ENCODE measurements around the gene SLC7A5.
"Not testable (repeated sequence)": the region's sequence is repeated elsewhere in the genome, so short reads cannot be mapped to it uniquely, and the experiment has no call there.

The SLC7A5 gene

DNA sequence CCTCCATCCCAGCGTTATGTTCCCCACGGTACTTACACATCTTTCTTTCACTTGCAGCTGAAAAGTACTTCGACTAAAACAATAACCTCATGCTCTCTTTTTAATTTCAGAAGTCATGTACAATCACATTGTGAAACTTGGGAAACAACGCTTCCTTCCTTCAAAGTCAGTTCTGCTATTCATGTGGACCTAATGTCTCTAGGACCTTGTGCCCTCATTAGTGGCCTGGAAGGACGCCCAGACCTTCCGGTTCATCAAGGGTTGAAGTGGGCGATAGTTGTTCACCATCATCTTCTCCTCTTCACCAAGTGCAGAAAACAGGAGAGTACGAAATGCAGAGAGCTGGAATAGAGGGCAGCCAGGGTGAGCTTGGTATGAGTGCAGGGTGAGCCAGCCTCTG is 18.6 kb upstream of the SLC7A5 start:
- not testable (repeated sequence) for DNase-seq

DNA sequence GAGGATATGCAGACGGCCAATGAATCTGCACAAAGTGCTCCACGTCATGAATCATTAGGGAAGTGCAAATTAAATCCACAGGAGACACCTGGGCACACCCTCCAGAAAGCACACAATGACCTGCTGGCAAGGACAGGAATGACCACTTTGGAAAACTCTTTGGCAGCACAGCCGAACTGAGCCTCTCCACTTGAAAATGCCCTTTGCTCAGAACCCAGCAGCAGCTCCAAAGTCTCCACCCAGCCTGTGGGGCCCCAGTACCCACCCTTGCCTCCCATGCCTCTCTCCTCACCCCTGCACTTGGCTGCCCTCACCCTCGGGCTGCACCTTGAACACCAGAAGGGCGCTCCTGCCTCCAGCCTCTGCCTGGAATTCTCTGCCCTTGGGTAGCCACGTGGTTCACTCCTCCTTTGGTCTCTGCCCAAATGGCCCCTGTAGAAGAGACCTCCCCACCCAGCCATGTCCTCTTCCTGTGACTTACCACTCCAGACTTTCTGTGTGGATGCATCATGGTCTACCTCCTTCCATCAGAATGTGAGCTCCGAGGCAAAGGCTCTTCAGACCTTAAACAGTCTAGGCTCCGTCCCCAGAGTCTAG is 16.2 kb upstream of the SLC7A5 start:
- not testable (repeated sequence) for DNase-seq

GRCh38 chr16:87882436-87883019 is 13.2 kb upstream of the SLC7A5 start:
- DNase-seq = no peak

DNA sequence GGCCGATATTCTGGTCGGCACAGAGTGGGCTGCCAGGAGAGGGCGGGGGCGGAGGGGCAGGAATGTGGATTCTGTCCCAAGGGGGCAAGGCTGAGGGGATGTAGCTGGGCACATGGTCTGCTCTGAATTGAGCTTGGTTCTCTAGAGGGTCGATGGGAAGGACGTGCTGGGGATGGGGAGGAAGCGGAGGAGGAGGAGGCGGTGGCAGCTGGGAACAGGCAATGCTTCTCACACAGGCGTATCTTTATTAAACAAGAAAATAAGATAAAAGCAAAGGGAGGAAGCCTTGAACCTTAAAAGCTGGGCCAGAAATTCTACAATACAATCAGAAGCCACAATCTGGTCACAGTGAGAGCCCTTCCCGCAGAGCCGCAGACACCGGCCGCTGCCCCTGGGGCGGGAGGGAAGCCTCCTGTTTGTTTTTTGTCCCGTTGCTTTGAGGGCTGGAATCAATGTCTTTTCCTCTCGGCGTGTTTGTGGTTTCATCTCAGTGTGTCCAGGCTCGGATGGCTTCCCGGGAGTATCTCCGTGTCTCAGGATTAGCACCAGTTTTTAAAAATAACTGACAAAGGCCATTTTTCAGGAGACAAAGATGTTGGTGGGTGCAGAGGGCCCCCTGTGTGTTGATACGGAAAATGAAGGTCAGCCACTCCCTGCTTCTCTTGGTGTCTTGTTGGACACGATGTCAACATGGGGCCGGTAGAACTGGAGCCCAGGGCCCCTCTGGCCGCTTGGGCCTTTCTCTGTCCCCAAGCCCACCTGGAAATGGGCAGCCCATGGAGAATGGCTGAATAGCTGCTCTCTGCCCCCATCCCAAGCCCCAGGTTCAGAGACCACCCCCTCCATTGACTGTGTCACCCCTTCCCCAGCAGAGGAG is 12.3 kb upstream of the SLC7A5 start:
- no peak for DNase-seq

GRCh38 chr16:87880117-87880696 is 10.9 kb upstream of the SLC7A5 start:
- no peak for DNase-seq

DNA sequence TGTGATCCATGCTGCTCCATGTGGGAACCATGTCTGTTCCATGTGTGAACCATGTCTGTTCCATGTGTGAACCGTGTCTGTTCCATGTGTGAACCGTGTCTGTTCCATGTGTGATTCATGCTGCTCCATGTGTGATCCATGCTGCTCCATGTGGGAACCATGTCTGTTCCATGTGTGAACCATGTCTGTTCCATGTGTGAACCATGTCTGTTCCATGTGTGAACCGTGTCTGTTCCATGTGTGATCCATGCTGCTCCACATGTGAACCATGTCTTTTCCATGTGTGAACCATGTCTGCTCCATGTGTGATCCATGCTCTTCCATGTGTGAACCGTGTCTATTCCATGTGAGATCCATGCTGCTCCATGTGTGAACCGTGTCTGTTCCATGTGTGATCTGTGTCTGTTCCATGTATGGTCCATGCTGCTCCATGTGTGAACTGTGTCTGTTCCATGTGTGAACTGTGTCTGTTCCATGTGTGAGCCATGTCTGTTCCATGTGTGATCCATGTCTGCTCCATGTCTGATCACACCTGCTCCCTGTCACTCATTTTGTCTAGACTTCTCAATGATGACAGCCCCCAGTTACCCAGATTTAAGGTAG is 10.2 kb upstream of the SLC7A5 start:
- DNase-seq = not testable (repeated sequence)

- no peak for DNase-seq
Measured at GRCh38 chr16:87878704-87879103, 9.4 kb upstream of the SLC7A5 start.

GRCh38 chr16:87877942-87878507 is 8.7 kb upstream of the SLC7A5 start:
- DNase-seq = no peak

GRCh38 chr16:87874639-87875427 is 5.5 kb upstream of the SLC7A5 start:
- no peak for DNase-seq

GRCh38 chr16:87870418-87871291 is 1.3 kb upstream of the SLC7A5 start:
- not testable (repeated sequence) for DNase-seq

DNA sequence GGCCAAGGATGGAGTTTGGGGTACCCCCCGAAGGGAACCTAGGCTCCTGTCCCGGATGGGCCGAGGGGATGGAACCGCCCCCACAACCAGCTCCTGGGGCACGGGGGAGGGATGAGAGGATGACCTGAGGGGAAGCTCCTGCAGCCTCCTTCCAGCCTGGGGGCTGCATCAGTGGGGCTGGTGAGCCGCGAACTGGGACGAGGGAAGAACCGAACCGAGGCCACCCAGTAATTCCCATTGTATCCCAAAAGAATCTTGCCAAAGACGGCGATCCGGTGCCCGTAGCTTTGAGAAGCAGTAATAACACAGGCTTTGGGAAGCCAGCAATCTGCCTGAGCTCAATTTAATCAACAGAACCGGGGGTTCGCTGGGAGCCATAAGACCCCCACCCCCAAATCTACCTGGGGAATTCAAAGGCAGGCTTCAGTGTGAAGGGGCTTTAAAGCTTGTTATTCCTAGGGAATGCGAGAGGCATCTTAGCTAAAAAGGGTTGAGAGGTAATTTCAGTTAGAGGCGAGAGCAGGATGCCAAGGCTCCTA is 641 bp upstream of the SLC7A5 start:
- DNase-seq = not testable (repeated sequence)

DNA sequence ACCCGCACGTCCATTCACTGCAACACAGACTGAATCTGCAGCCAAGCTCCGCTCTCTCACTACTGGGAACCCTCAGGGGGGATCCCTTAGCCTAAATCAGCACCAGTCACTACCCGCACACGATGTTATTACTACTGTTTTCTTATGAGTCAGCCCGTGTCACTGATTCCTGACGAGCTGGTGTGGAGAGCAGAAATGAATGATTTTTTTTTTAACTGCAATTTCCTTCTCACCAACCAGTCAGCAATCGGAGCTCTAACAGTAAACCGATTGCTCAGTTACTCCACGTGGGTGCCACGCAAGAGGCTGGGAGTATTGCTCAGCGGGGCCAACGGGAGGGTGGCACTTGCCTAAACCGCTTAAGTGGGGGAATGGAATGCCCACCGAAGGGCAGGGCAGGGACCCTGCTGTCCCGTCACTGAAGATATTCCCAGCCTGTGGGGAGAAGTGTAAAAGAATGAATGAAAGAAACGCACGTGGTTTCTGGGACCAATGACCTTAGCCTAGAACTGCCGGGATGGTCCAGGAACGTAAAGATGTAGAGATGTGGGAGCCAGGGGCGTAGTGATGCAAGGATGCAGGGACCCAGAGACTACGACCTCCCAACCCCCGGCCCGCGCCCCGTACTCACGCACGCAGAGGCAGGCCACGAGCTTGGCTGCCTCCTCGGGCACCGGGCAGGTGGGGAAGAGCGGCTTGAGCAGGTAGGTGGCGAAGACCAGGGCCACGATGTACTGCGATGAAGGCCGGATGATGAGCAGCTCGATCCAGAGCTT is 865 bp downstream of the SLC7A5 start:
- DNase-seq = peak; percentile 19

- not testable (repeated sequence) for DNase-seq
Measured at GRCh38 chr16:87865902-87866555, 3.3 kb downstream of the SLC7A5 start.

DNA sequence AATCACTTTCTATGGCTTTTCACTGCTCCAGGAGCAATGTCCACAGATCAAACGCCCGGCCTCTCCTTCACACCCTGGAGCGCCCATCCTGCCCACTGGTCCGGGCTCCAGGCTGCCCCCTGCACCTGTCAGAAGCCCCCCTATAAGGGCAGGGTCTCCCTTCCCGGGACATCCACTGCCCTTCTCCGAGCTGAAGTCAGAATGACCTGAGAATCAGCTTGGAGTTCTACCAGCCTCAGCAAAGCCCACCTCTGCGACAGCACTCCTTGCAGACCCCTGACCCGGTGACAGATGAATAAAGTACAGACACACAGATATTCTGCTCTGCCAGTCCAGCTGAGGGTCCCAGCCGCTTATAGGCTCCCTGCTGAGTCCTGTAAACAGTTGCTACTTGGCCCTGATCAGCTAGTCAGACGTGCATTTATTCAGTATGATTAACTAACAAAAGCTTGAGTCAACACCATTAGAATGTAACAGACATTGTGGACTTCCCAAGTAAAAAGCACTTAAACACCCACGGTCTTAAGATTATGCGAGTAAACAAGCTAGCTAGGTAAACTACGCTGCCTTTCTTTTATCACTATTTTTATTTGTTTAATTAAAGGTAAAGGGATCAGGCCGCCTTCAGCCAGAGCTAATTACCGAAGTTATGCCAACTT is 4.8 kb downstream of the SLC7A5 start:
- no peak for DNase-seq

DNA sequence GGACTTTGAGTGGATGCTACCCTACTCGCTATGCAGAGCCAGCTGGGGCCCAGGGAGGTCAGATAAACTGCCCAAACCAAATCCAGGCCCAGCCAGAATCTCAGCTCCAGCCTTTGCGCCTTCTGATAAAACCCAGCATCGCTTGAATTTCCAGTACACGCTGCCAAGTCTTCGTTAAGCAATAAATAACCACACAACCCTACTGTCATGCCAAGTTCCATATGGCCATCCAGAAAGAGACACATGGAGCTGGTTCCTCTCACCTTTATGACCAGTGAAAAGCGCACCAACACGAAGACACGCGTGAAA is 6.0 kb downstream of the SLC7A5 start:
- DNase-seq = not testable (repeated sequence)

DNA sequence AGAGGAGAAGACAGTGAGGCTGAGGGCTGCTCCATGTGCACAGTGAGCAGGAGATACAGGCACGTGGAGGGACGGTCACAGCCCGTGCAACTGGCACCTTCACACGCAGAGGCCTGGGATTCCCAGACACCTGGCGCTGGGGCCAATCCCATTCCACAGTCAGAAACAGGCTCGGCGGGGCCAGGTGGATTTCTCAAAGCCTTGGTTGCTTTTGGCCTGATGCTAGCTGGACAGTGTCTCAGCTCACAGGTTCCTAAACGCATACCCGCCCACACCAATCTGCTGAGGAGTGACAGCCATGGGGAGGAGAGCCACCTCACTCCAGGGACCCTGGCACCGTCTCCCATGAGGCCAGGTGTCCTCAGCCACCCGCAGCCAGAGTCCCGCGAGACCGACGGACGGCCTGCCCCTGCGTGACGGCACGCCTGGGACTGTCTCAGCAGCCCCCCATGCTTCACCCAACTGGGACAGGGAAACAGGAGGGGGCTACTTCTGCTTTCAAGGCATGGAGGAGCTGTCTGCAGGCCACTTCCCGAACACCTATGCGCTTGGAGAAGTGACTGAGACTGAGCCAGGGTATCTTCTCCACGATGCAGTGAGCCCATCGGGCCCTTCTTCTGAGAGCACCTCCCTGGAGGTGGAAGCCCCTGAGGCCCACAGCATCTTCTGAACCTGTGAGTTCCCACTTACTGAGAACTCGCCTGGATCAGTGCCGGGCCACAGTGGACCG is 6.5 kb downstream of the SLC7A5 start:
- DNase-seq = not testable (repeated sequence)

DNA sequence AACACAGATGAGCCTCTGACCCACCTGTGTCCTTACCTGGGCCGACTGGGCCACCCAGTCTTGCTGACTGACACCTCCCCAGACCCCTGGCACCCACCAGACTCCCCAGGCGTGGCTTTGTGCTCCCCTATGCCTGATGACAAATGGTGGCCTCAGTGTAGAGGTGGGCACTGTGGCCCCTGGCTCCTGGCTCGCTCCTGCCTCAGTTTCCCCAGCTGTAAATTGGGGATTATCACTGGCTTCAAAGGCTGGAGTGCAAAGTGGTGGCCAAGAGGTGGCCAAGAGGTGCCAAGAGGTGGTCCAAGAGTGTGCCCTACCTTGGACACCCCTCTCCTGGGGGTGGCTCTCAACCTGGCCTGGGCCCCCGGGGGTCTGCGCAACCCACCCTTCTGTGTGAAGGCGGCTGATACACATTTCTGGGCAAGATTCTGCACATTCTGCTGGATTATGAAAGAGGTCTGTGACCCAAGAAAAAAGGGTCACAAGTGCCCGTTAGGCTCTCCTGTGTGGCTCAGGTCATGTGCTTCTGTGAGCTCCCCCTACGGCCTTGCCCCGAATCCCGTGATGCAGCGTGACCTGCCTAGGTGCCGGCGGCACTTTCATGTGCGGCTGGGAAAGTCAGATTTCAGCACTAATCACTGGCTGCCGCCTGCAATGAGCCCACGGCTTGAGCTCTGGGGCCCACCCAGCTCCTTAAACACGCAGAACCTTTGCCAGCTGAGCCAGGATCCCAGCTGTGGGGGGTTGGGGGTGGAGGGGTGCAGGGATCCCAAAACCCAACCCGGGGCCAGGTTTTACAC is 7.8 kb downstream of the SLC7A5 start:
- not testable (repeated sequence) for DNase-seq

All from effector CD8-positive, alpha-beta T cell (primary cell).